ENCODE data around the gene SERTM1.

GRCh38 chr13:36673352-36673751 is 468 bp upstream of the SERTM1 start:
- TF ChIP-seq POLR2A (IDR thresholded peaks at IDR 0.05) (no peak), CTCF (IDR thresholded peaks at IDR 0.05) (no peak)
